Breast epithelium (tissue), 4 donors: ENCODE results near the gene ORAI2. TPM values are rescaled to one million over a fixed set of nuclear protein-coding genes. Genes with fewer than 3 reads are reported as not detected.

Source experiments
- DNase-seq, 2 donors: peaks; one replicate each; pipeline ENCODE4 v3.0.0-alpha.2; 2019; ENCODE audit warnings: low spot score in 2 of 2
- H3K27ac ChIP-seq, 2 donors: fragments of 200-600 bp; sonication (generic) in 1 of 2; one replicate each; pipeline ENCODE4 v1.5.1; 2016 to 2019; ENCODE audit warnings: mild to moderate bottlenecking in 1 of 2
- H3K27me3 ChIP-seq, 2 donors: fragments of 200-600 bp; sonication (generic) in 1 of 2; one replicate each; pipeline versions ENCODE4 v1.5.1 to v1.6.0; 2017 to 2019; ENCODE audit warnings: control low read depth in 1 of 2, mild to moderate bottlenecking in 1 of 2
- H3K36me3 ChIP-seq: fragments of 200-600 bp; one replicate; pipeline ENCODE4 v1.5.1; 2019
- H3K4me1 ChIP-seq, 2 donors: fragments of 200-600 bp; sonication (generic); one replicate each; pipeline ENCODE4 v1.5.1; 2016 to 2019; ENCODE audit warnings: control low read depth in 1 of 2
- H3K4me3 ChIP-seq, 3 donors: fragments of 200-600 bp; sonication (generic); 1 replicate in 2 of 3; 2 replicates in 1 of 3; pipeline ENCODE4 v1.5.1; 2016 to 2019; ENCODE audit warnings: mild to moderate bottlenecking in 3 of 3, moderate library complexity in 2 of 3
- H3K9me3 ChIP-seq, 2 donors: fragments of 200-600 bp; sonication (generic) in 1 of 2; one replicate each; pipeline ENCODE4 v1.5.1; 2016 to 2019; ENCODE audit warnings: control low read depth in 1 of 2
- POLR2A ChIP-seq: fragments of 450-650 bp; IDR thresholded peaks from one replicate; pipeline ENCODE4 v1.6.1; 2016; ENCODE audit warnings: antibody characterized with exemption, mild to moderate bottlenecking, moderate library complexity
- POLR2AphosphoS5 ChIP-seq, 3 donors: sonication (generic); formaldehyde crosslinking; IDR thresholded peaks; one replicate each; pipeline ENCODE4 v1.6.1; 2017; ENCODE audit warnings: antibody characterized with exemption in 3 of 3
- intact Hi-C: fragments of 100-400 bp; cut with DNase I; formaldehyde crosslinking; loops from one replicate; pipeline ENCODE4 v1.15.1; 2023; ENCODE audit warnings: low total_unique reads
- total RNA-seq, 3 donors: library from RNA; depleted of rRNA; stranded (reverse); fragments of >200 nt; gene quantifications; one replicate each; pipeline ENCODE4 v1.1.0, GENCODE V29; 2016
- TF ChIP-seq, protein P1 (sequence below), 3 donors: fragments of 450-650 bp; IDR thresholded peaks; one replicate each; pipeline ENCODE4 v1.5.1; 2016 to 2017; ENCODE audit warnings: antibody characterized with exemption in 3 of 3, mild to moderate bottlenecking in 3 of 3, moderate library complexity in 3 of 3

ORAI2 gene
- total RNA-seq, 3 donors from 2014 or later: 8.3 to 24.9 (median 18.1) TPM

DNA sequence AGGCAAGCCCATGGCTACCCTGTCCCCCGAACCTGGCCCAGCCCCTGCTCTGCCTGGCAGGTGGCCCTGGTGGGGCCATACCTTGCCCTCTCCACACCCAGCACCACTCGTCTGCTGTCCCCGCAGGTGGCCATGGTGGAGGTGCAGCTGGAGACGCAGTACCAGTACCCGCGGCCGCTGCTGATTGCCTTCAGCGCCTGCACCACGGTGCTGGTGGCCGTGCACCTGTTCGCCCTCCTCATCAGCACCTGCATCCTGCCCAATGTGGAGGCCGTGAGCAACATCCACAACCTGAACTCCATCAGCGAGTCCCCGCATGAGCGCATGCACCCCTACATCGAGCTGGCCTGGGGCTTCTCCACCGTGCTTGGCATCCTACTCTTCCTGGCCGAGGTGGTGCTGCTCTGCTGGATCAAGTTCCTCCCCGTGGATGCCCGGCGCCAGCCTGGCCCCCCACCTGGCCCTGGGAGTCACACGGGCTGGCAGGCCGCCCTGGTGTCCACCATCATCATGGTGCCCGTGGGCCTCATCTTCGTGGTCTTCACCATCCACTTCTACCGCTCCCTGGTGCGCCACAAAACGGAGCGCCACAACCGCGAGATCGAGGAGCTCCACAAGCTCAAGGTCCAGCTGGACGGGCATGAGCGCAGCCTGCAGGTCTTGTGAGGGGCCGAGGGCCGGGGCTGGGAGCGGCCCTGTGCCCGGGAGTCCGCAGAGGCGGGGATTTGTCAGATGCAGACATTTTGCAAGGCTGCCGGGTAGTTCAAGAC is 13.2 kb downstream of the ORAI2 start:
- Histone ChIP-seq H3K36me3 (no peaks in the 10 kb centered on the region), H3K27me3 (no peaks in the 10 kb centered on the region), H3K27ac (no peak overlapping the region), H3K4me3 (no peak overlapping the region), H3K4me1 (no peaks in the 10 kb centered on the region), H3K9me3 (no peaks in the 10 kb centered on the region)
- DNase-seq: no peak
- intact Hi-C loops: no loop called here
- TF ChIP-seq POLR2A: no peak
- no peak for TF ChIP-seq POLR2AphosphoS5 (IDR thresholded peaks at IDR 0.05)
- TF ChIP-seq, protein P1, sequence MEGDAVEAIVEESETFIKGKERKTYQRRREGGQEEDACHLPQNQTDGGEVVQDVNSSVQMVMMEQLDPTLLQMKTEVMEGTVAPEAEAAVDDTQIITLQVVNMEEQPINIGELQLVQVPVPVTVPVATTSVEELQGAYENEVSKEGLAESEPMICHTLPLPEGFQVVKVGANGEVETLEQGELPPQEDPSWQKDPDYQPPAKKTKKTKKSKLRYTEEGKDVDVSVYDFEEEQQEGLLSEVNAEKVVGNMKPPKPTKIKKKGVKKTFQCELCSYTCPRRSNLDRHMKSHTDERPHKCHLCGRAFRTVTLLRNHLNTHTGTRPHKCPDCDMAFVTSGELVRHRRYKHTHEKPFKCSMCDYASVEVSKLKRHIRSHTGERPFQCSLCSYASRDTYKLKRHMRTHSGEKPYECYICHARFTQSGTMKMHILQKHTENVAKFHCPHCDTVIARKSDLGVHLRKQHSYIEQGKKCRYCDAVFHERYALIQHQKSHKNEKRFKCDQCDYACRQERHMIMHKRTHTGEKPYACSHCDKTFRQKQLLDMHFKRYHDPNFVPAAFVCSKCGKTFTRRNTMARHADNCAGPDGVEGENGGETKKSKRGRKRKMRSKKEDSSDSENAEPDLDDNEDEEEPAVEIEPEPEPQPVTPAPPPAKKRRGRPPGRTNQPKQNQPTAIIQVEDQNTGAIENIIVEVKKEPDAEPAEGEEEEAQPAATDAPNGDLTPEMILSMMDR (IDR thresholded peaks at IDR 0.05): no peak

DNA sequence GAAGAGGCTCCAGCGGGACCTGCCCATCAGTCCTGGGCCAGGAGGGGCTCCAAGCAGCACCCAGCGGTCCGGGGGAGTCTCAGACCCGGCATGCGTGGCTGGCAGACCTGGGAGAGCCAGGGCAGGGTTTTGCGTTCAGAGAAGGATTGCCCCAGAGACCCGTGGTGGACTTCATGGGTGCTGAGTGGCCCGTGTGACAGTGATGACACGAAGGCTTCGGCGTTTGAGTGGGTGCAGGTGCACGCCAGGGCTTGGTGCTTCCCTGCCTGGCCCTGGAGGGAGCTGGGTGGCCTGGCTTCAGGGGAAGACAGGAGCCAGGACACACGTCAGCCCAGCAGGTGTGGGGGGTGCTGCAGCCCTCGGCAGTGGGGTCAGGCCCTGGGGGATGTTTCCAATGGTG is 13.9 kb downstream of the ORAI2 start:
- H3K36me3 ChIP-seq: no peaks in the 10 kb centered on the region
- no peak overlapping the region for H3K27ac ChIP-seq
- H3K9me3 ChIP-seq: no peaks in the 10 kb centered on the region
- DNase-seq: no peak
- H3K27me3 ChIP-seq: no peaks in the 10 kb centered on the region
- TF ChIP-seq, protein P1 (IDR thresholded peaks at IDR 0.05): no peak
- TF ChIP-seq POLR2AphosphoS5 (IDR thresholded peaks at IDR 0.05): no peak
- no peaks in the 10 kb centered on the region for H3K4me1 ChIP-seq
- intact Hi-C loops: no loop called here
- no peak overlapping the region for H3K4me3 ChIP-seq

- intact Hi-C loops: no loop called here
- Histone ChIP-seq H3K4me3 (no peak overlapping the region), H3K27me3 (no peaks in the 10 kb centered on the region), H3K9me3 (no peaks in the 10 kb centered on the region), H3K4me1 (no peaks in the 10 kb centered on the region), H3K27ac (no peak overlapping the region), H3K36me3 (no peaks in the 10 kb centered on the region)
- no peak for DNase-seq
- TF ChIP-seq POLR2AphosphoS5 (IDR thresholded peaks at IDR 0.05) (no peak), POLR2A (no peak)
- TF ChIP-seq, protein P1 (IDR thresholded peaks at IDR 0.05): no peak
These were observed 15.8 kb downstream of the ORAI2 start for GRCh38 chr7:102449136-102449535.

DNA sequence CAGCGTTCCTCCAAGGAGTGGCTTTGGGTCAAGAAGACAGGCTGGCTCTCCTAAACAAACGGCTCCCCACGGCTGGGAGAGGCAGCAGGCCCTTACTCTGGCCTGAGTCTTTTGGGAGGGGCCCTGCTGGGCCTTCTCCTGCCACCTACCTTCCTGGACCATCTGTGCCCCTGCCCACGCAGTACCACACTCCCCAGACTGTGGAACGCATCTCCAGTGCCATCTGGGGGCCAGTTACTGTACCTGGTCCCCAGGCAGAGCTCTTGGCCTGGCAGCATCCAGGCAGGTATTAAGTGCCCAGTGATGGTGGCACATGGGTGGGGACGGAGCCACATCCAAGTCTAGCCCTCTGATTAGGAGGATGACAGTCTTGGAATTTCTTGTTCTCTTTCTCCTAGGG is 16.9 kb downstream of the ORAI2 start:
- Histone ChIP-seq H3K4me1 (no peaks in the 10 kb centered on the region), H3K27ac (no peak overlapping the region), H3K4me3 (no peak overlapping the region), H3K9me3 (no peaks in the 10 kb centered on the region), H3K27me3 (no peaks in the 10 kb centered on the region), H3K36me3 (no peaks in the 10 kb centered on the region)
- no peak for DNase-seq
- intact Hi-C loops: no loop called here
- no peak for TF ChIP-seq POLR2AphosphoS5 (IDR thresholded peaks at IDR 0.05)
- TF ChIP-seq, protein P1 (IDR thresholded peaks at IDR 0.05): no peak
- TF ChIP-seq POLR2A: no peak

DNA sequence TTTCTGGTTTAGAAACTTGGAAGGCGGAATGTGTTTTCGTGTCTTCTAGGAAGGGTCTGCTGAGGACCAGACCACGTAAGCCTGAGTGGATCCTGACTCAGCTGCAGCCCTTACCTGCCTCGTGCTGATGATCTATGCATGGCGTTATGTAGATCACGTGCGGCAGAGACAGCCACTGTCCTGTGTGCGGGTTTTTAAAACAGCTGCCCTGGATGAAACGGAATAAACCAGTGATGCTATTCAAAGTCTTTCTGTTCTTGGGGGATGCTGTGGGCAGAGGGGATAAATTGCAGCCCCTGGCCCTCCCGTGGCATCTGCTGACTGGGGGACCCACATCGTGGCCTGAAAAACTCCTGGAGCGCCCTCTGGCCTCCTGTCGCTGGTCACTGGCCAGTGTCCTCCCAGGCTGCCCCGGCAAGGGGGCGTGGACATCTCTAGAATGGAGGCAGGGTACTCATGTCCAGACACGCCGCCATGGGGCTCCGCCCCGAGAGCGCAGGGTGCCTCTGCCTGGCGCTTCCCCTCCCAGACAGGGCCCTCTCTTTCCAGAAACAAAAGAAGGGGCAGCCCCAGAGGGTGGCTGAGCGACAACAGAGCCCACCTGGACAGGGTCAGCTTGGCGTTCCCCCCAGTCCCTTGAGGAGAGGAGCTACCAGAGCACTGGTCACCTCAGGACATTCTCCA is 18.1 kb downstream of the ORAI2 start:
- H3K4me1 ChIP-seq: no peaks in the 10 kb centered on the region
- DNase-seq: no peak
- H3K27ac ChIP-seq: no peak overlapping the region
- intact Hi-C loops: no loop called here
- no peak overlapping the region for H3K4me3 ChIP-seq
- no peak for TF ChIP-seq POLR2A
- TF ChIP-seq, protein P1 (IDR thresholded peaks at IDR 0.05): no peak
- TF ChIP-seq POLR2AphosphoS5 (IDR thresholded peaks at IDR 0.05): no peak
- no peaks in the 10 kb centered on the region for H3K27me3 ChIP-seq
- no peaks in the 10 kb centered on the region for H3K36me3 ChIP-seq
- H3K9me3 ChIP-seq: no peaks in the 10 kb centered on the region
